WTC11 (cell line): ENCODE data around the gene CYSTM1. TPM values are rescaled to one million over a fixed set of nuclear protein-coding genes. Genes with fewer than 3 reads are reported as not detected.

ENCODE experiments used
- ATAC-seq: fragments of 200-7000 bp; cut with Tn5 transposase; 2 replicates; pipeline ENCODE4 v1.10.0; 2021; ENCODE audit warnings: mild to moderate bottlenecking, moderate library complexity
- CTCF ChIA-PET: fragments of 300-600 bp; sonication (Branson Sonifier 250); formaldehyde crosslinking; loops from one replicate; lab custom pipeline; 2021; ENCODE audit warnings: antibody characterized with exemption; lab: Charles Lee
- POLR2A ChIA-PET: fragments of 350-600 bp; sonication (Branson Sonifier 250); formaldehyde crosslinking; loops from one replicate; lab custom pipeline; 2021; ENCODE audit warnings: antibody characterized with exemption; lab: Charles Lee
- DNase-seq: peaks from one replicate; pipeline ENCODE4 v3.0.0; 2021; ENCODE audit warnings: low spot score
- H3K27ac Mint-ChIP-seq: 2 replicates; pipeline ENCODE4 v1.8.0; 2021; ENCODE audit warnings: mixed read lengths
- H3K27me3 Mint-ChIP-seq: 2 replicates; pipeline ENCODE4 v1.8.0; 2021; ENCODE audit warnings: low read depth, mild to moderate bottlenecking, moderate library complexity, mixed read lengths
- H3K36me3 Mint-ChIP-seq: 2 replicates; pipeline ENCODE4 v1.8.0; 2021; ENCODE audit warnings: mixed read lengths
- H3K4me1 Mint-ChIP-seq: 2 replicates; pipeline ENCODE4 v1.8.0; 2022; ENCODE audit warnings: mixed read lengths
- H3K4me3 Mint-ChIP-seq: 2 replicates; pipeline ENCODE4 v1.8.0; 2021; ENCODE audit warnings: mild to moderate bottlenecking, moderate library complexity, mixed read lengths
- H3K9me3 Mint-ChIP-seq: 2 replicates; pipeline ENCODE4 v1.8.0; 2021; ENCODE audit warnings: mixed read lengths
- EMX1 ChIP-seq: fragments of 250-450 bp; sonication (Bioruptor Pico); IDR thresholded peaks from 2 replicates; pipeline ENCODE4 v1.8.0; 2021; ENCODE audit warnings: mild to moderate bottlenecking
- ETV6 ChIP-seq: sonication (generic); formaldehyde crosslinking; IDR thresholded peaks from 2 replicates; pipeline ENCODE4 v1.8.1; 2022; ENCODE audit warnings: mild to moderate bottlenecking, missing genetic modification reagents
- GRHL2 ChIP-seq: fragments of 250-450 bp; sonication (Bioruptor Pico); IDR thresholded peaks from 2 replicates; pipeline ENCODE4 v1.8.0; 2022; ENCODE audit warnings: mild to moderate bottlenecking, moderate library complexity; ENCODE audit not compliant: insufficient replicate concordance, severe bottlenecking
- HMGXB4 ChIP-seq: sonication (generic); formaldehyde crosslinking; IDR thresholded peaks from 2 replicates; pipeline ENCODE4 v1.8.1; 2023; ENCODE audit warnings: mild to moderate bottlenecking, moderate library complexity, missing genetic modification reagents
- IRF1 ChIP-seq: sonication (generic); formaldehyde crosslinking; IDR thresholded peaks from 2 replicates; pipeline ENCODE4 v1.8.0; 2023; ENCODE audit warnings: missing genetic modification reagents
- JAZF1 ChIP-seq: fragments of 250-450 bp; sonication (Bioruptor Pico); IDR thresholded peaks from 2 replicates; pipeline ENCODE4 v1.9.0; 2021; ENCODE audit warnings: moderate library complexity, mild to moderate bottlenecking, inconsistent platforms
- KAT7 ChIP-seq: sonication (generic); formaldehyde crosslinking; IDR thresholded peaks from 2 replicates; pipeline ENCODE4 v1.8.1; 2023; ENCODE audit warnings: missing genetic modification reagents, mild to moderate bottlenecking, borderline replicate concordance
- MXD4 ChIP-seq: fragments of 250-450 bp; sonication (Bioruptor Pico); IDR thresholded peaks from 2 replicates; pipeline ENCODE4 v1.8.0; 2021; ENCODE audit warnings: mild to moderate bottlenecking, moderate library complexity, borderline replicate concordance
- MYBL2 ChIP-seq: sonication (generic); formaldehyde crosslinking; IDR thresholded peaks from 2 replicates; pipeline ENCODE4 v1.8.1; 2023; ENCODE audit warnings: mild to moderate bottlenecking, moderate library complexity, missing genetic modification reagents
- NR1H2 ChIP-seq: sonication (generic); formaldehyde crosslinking; IDR thresholded peaks from 2 replicates; pipeline ENCODE4 v1.9.0; 2021; ENCODE audit warnings: mild to moderate bottlenecking, moderate library complexity, missing genetic modification reagents
- PRRX2 ChIP-seq: fragments of 250-450 bp; sonication (Bioruptor Pico); IDR thresholded peaks from 2 replicates; pipeline ENCODE4 v1.8.0; 2021; ENCODE audit warnings: mild to moderate bottlenecking
- RELA ChIP-seq: sonication (generic); formaldehyde crosslinking; IDR thresholded peaks from 2 replicates; pipeline ENCODE4 v1.8.1; 2022; ENCODE audit warnings: missing genetic modification reagents, mild to moderate bottlenecking, borderline replicate concordance
- RORB ChIP-seq: fragments of 250-450 bp; sonication (Bioruptor Pico); IDR thresholded peaks from 2 replicates; pipeline ENCODE4 v1.9.0; 2021; ENCODE audit warnings: mild to moderate bottlenecking
- ZBTB21 ChIP-seq: sonication (generic); formaldehyde crosslinking; IDR thresholded peaks from 2 replicates; pipeline ENCODE4 v1.8.1; 2023; ENCODE audit warnings: mild to moderate bottlenecking, missing genetic modification reagents, borderline replicate concordance
- ZBTB43 ChIP-seq: sonication (generic); formaldehyde crosslinking; IDR thresholded peaks from 2 replicates; pipeline ENCODE4 v1.8.1; 2023; ENCODE audit warnings: mild to moderate bottlenecking, missing genetic modification reagents
- ZNF138 ChIP-seq: sonication (generic); formaldehyde crosslinking; conservative IDR thresholded peaks from 2 replicates; pipeline ENCODE4 v1.8.1; 2022; ENCODE audit warnings: mild to moderate bottlenecking, moderate library complexity, missing genetic modification reagents
- ZNF219 ChIP-seq: sonication (generic); formaldehyde crosslinking; IDR thresholded peaks from 2 replicates; pipeline ENCODE4 v1.8.0; 2023; ENCODE audit warnings: missing genetic modification reagents, mild to moderate bottlenecking, borderline replicate concordance
- ZNF232 ChIP-seq: sonication (generic); formaldehyde crosslinking; IDR thresholded peaks from 2 replicates; pipeline ENCODE4 v1.8.0; 2022; ENCODE audit warnings: mild to moderate bottlenecking, missing genetic modification reagents
- ZNF317 ChIP-seq: sonication (generic); formaldehyde crosslinking; IDR thresholded peaks from 2 replicates; pipeline ENCODE4 v1.8.1; 2023; ENCODE audit warnings: low read depth, mild to moderate bottlenecking, moderate library complexity, missing genetic modification reagents, borderline replicate concordance
- ZNF425 ChIP-seq: fragments of 250-450 bp; sonication (Bioruptor Pico); conservative IDR thresholded peaks from 2 replicates; pipeline ENCODE4 v1.9.0; 2021; ENCODE audit warnings: mild to moderate bottlenecking
- ZNF512 ChIP-seq: sonication (generic); formaldehyde crosslinking; IDR thresholded peaks from 2 replicates; pipeline ENCODE4 v1.8.1; 2022; ENCODE audit warnings: missing genetic modification reagents, borderline replicate concordance
- total RNA-seq: library from RNA; stranded (reverse); gene quantifications from 3 replicates; pipeline ENCODE4 v1.2.3, GENCODE V29; 2021
- TF ChIP-seq, protein P1 (sequence below): sonication (generic); formaldehyde crosslinking; IDR thresholded peaks from 2 replicates; pipeline ENCODE4 v1.8.1; 2022; ENCODE audit warnings: low read depth, mild to moderate bottlenecking, moderate library complexity, missing genetic modification reagents, borderline replicate concordance
- TF ChIP-seq, protein P2 (sequence below): sonication (generic); formaldehyde crosslinking; IDR thresholded peaks from 2 replicates; pipeline ENCODE4 v1.8.1; 2023; ENCODE audit warnings: mild to moderate bottlenecking, missing genetic modification reagents, moderate library complexity

The CYSTM1 gene
- total RNA-seq, 1 experiment from 2014 or later, result 29.3 TPM

DNA sequence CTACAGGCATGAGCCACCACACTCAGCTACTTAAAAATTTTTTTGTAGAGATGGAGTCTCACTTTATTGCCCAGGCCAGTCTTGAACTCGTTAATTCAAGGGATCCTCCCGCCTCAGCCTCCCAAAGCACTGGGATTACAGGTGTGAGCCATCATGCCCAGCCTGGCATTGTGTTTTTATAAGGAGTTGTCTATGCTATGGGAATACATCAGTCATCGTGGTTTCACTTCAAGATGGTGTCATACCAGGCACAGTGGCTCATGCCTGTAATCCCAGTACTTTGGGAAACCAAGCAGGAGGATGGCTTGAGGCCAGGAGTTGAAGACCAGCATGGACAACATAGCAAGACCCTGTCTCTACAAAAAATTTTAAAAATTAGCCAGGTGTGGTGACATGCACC lies 49.7 kb downstream of the CYSTM1 start:
- H3K9me3 Mint-ChIP-seq, result no peaks in the 10 kb centered on the region
- POLR2A ChIA-PET, result no interaction called here

GRCh38 chr5:140225396-140225795 lies 50.4 kb downstream of the CYSTM1 start:
- H3K36me3 Mint-ChIP-seq, result no peaks in the 10 kb centered on the region
- CTCF ChIA-PET, result interaction anchor here (1.3 kb wide), 1 partner anchor 20 kb away, joined by 5 read pairs; no protein-coding TSS in a partner anchor
- no peaks in the 10 kb centered on the region for H3K9me3 Mint-ChIP-seq
- no peaks in the 10 kb centered on the region for H3K27me3 Mint-ChIP-seq
- no peak for ATAC-seq
- no peak for DNase-seq
- no peak overlapping the region for H3K4me3 Mint-ChIP-seq
- no peaks in the 10 kb centered on the region; the same call in 1 of the 2 replicates for H3K4me1 Mint-ChIP-seq
- POLR2A ChIA-PET, result no interaction called here
- H3K27ac Mint-ChIP-seq, result no peak overlapping the region
- TF ChIP-seq, protein P1, sequence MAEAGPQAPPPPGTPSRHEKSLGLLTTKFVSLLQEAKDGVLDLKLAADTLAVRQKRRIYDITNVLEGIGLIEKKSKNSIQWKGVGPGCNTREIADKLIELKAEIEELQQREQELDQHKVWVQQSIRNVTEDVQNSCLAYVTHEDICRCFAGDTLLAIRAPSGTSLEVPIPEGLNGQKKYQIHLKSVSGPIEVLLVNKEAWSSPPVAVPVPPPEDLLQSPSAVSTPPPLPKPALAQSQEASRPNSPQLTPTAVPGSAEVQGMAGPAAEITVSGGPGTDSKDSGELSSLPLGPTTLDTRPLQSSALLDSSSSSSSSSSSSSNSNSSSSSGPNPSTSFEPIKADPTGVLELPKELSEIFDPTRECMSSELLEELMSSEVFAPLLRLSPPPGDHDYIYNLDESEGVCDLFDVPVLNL (CRISPR knock-in tag), result no peak
- TF ChIP-seq ETV6, result no peak
- TF ChIP-seq ZNF138, result no peak
- no peak for TF ChIP-seq MXD4 (CRISPR knock-in tag)
- TF ChIP-seq ZBTB21 (CRISPR knock-in tag), result no peak
- TF ChIP-seq ZNF425 (CRISPR knock-in tag), result no peak
- no peak for TF ChIP-seq MYBL2
- no peak for TF ChIP-seq EMX1 (CRISPR knock-in tag)
- TF ChIP-seq, protein P2, sequence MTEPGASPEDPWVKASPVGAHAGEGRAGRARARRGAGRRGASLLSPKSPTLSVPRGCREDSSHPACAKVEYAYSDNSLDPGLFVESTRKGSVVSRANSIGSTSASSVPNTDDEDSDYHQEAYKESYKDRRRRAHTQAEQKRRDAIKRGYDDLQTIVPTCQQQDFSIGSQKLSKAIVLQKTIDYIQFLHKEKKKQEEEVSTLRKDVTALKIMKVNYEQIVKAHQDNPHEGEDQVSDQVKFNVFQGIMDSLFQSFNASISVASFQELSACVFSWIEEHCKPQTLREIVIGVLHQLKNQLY (CRISPR knock-in tag), result no peak
- TF ChIP-seq IRF1 (CRISPR knock-in tag), result no peak
- no peak for TF ChIP-seq KAT7
- TF ChIP-seq RORB (CRISPR knock-in tag), result no peak
- no peak for TF ChIP-seq JAZF1 (CRISPR knock-in tag)

More for the DNA sequence above, 49.7 kb downstream of the CYSTM1 start:
- no peaks in the 10 kb centered on the region for H3K27me3 Mint-ChIP-seq
- H3K4me1 Mint-ChIP-seq, result no peaks in the 10 kb centered on the region; the same call in 1 of the 2 replicates
- no peak overlapping the region for H3K4me3 Mint-ChIP-seq
- DNase-seq, result no peak
- TF ChIP-seq NR1H2 (CRISPR knock-in tag), result no peak
- no peak for TF ChIP-seq ZNF317 (CRISPR knock-in tag)
- no peak for TF ChIP-seq GRHL2
- no peak for TF ChIP-seq KAT7
- no peak for TF ChIP-seq ZNF232 (CRISPR knock-in tag)
- no peak for TF ChIP-seq ZNF219 (CRISPR knock-in tag)
- TF ChIP-seq ZBTB43 (CRISPR knock-in tag), result no peak
- TF ChIP-seq ZNF512 (CRISPR knock-in tag), result no peak
- TF ChIP-seq RELA (CRISPR knock-in tag), result no peak
- no peak for TF ChIP-seq EMX1 (CRISPR knock-in tag)
- TF ChIP-seq PRRX2 (CRISPR knock-in tag), result no peak
- TF ChIP-seq ETV6, result no peak
- TF ChIP-seq HMGXB4, result no peak
- CTCF ChIA-PET, result interaction anchor here (1.6 kb wide), 1 partner anchor 15 kb away, joined by 8 read pairs; no protein-coding TSS in a partner anchor
- H3K36me3 Mint-ChIP-seq, result no peaks in the 10 kb centered on the region
- no peak overlapping the region for H3K27ac Mint-ChIP-seq
- no peak for ATAC-seq
